Stimulated activated CD8-positive, alpha-beta memory T cell treated with anti-CD3 and anti-CD28 coated beads, Interleukin-7, amount 100 ng/mL, for 4 hours (primary cell): ENCODE results near the gene APOL6.
A peak's percentile ranks its signal among the peaks of the same experiment; 100 is the strongest.
"Not testable (repeated sequence)": the region's sequence is repeated elsewhere in the genome, so short reads cannot be mapped to it uniquely, and the experiment has no call there.

Experiments
- DNase-seq, 2 donors: peaks; one replicate each; pipeline ENCODE4 v3.0.0-alpha.2; 2020; ENCODE audit warnings: low read depth in 2 of 2

Gene APOL6

DNA sequence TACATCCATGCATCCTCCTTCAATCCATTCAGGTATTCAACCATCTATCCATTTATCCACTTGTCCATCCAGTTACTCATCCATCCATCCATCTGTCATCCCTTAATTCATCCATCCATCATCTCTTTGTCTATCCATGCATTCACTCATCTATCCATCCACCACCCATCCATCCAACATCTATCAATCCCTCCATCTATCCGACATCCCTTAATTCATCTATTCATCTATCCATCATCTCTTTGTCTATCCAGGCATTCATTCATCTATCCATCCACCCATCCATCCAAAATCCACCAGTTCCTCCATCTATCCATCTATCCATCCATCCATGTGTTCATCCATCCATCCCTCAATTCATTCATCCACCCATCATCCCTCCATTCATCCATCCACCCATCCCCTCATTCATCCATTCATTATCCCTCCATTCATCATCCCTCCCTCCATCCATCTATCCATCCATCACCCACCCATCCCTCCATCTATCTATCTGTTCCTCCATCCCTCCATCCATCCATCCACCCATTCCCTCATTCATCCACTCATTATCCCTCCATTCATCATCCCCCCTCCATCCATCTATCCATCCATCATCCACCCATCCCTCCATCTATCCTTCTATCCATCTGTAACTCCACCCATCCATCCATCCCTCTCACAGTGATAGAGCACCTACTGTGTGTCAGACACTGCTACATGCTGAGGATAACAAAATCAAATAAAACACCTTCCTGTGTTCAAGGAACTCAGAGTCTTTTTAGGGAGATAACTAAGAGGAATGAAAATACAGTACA lies 29.6 kb upstream of the APOL6 start:
- DNase-seq, result no peak

DNA sequence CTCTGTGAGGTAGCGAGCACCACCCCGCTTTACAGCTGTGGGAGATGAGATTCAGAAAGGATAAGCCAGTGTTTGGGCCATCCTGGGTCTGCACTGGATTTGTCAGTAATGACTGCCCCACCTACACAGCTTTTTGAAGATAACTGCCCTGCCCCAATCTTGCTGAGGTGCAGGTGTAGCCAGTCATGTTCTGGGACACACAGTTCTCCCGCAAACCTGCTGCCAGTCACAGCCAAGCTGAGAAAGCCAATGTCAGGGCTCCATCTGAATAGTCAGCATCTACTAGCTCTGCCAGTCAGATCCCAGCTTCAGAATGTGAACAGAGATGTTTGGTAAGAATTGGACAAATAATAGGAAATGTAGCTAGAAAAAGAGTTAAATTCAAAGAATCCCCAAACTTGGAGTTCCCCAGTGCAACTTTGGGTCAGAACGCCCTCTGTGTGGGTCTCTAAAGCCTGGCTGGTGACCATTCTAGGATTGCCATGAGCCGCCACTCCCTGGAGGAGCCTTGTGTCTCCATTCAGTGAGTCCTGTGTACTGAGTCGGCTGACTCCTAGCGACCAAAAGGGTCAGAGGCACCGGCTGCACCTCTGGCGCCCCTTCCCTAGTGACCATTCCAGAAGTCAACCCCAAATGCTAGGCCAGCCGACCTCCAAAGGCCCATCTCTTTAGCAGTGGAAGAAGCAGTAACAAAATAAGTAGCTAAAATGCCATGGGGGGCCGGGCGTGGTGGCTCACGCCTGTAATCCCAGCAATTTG lies 28.7 kb upstream of the APOL6 start:
- DNase-seq, result no peak

DNA sequence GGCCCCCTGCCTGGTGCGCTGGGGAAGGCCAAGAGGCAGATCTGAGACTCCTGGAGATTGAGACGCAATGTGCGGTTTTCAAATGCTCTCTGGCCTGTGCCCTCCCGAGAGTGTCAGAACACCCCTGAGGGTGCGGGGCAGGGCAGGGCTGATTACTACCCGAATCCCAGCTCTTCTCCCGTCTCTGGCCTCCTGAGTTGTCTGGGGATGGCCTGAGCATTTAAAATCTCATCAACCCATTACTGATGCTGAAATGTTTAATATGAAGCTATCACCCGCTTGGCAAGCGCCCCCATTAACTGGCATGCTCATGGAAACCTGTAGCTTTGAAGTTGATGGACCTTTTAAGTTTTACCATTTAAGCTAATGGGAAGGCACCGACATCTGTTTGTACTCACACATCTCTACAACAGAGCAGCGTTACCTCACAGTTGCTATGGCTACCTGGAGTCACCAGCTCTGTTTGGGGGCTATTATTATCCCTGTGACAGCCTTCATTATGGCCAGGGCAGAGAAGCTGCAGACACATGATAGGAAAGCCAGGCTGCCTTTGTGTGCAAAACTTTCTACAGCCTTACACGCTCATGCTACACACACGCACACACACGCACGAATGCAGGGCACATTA lies 27.5 kb upstream of the APOL6 start:
- DNase-seq, result no peak

DNA sequence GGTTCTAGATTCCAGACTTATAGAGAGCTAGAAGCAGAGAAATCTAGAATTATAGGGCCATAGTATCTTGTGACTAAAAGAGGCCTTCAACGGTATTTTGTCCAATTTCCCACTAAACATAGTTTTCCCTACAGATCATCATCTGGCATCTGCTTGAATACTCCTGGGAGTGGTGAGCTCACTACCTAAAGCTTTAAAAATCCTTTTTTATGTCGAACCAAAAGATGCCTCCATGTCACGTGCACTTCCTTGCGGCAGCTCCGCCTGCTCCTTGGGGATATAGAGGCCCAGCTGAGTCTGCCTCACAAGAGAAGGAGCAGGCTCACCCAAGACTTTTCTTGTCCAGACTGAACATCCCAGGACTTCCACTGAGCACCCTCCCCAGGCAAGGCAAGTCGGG lies 26.8 kb upstream of the APOL6 start:
- no peak for DNase-seq

DNA sequence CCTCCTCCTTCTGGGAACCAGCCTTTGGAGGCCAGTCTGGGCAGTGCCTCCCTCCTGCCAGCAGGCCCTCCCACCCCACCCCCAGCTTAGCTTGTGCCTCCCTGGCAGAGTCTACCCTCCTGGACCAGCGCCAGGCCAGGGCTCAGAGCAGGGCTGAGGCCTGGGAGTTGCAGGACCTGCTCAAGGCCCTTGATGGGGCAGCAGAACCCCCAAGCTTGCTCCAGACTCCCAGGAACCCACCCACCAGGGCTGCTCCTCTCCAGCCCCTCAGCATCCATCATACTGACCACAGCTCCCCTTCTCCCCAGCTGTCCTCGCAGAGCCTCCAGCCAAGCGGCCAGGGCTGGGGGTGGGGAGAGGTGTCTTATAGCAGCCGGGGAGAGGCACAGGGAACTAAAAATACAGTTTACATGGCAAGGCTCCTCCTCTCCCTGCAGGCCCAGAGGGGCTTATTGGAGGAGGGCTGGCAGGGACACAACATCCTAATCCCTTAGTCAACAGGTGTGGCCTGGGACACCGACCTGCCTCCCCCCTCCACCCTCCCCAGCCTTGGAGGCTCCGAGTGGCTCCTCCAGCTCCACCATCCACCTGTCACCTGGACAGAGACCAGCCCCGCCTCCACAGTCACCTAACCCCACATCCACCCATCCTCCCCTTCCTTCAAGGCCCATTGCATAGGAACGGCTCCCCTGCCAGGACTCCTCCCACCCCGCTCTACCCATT lies 25.9 kb upstream of the APOL6 start:
- no peak for DNase-seq

DNA sequence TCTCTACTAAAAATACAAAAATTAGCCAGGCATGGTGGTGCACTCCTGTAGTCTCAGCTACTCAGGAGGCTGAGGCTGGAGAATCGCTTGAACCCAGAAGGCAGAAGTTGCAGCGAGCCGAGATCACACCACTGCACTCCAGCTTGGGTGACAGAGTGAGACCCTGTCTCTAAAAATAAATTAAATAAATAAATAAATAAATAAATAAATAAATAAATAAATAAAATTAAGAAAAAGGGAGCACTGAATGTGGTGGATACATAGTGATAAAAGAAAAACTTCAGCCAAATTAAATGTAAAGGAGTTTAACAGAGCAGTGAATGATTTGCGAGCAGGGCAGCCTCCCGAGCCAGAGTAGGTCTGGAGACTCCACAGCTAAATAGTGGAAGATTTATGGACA lies 24.4 kb upstream of the APOL6 start:
- not testable (repeated sequence) for DNase-seq

DNA sequence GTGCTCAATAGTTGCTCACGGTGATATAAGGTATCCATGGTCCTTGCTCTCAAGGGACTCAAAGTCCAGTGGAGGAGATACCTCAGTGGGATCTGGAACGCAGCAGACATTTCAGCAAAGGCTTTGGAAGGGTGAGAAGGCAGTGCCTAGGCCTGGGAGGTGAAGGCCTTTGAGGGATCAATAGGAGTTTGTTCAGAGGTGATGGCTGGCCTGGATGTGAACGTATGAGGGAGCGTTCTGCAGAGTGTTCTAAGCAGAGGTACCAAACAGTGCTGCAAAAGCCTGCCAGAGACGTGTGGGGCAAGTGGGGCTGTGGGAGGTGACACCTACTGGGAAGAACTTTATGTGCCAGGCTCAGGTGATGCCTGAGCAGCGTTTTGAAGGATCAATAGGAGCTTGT lies 23.7 kb upstream of the APOL6 start:
- DNase-seq, result no peak

DNA sequence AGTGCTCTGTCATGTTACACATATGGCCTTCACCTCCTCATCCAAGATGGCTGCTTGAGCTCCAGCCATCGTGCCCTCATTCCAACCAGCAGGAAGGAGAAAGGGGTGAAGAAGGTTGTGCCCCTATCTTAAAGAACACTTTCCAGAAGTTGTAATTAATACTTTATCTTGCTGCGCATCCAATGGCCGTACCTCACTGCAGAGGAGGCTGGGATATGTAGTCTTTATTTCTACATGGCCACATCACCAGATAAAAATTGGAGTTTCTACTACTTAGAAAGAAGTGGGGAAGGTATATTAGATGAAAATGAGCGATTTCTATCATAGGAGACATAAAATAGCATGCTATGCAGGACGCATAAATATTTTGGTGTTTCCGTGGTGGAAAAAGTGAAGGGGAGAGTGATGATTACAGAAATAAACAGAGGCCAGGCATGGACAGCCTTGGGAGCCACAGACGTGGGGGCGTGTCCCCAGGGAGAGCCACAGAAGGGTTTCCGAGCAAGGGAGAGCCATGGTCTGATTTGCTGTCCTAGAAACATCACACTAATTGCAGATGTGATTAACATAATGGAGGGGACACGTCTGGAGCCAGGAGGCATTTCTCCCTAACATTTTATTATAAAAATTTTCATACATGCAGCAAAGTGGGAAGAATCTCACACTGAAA lies 22.3 kb upstream of the APOL6 start:
- no peak for DNase-seq

DNA sequence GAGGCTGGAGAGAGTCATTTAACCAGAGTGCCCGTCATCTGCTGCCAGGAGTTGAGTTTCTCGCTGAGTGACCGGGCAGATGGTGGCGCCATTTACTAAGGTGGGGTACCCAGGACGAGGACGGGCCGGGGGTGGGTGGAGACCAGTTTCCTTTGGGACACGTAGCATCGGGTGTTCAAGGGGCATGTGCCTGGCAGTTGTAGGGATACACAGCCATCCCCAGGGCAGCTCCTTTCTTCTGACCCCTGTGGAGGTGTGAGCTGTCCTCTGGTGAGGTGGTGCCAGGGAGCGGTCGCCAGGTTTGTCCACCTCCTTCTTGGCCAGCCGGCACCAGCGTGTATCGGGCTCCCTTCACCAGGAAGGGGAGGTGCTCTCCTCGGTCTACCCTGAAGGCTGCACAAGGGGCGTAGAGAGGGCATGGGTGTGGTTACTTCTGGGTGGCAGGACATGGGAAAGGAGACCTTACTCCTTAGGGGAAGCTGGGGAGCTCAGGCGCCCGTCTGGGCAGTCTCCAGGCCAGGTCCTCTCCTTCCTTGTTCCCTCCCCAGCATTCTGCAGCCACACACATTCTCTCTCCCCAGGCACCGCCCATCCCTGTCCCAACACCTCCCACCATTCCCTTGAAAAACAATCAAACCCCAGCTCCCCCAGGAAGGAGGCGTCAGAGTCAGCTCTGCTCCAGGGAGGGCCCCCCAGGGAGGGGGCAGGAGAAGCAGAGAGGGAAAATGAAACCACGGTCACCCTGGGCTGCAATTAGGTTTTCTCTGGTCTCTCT lies 20.8 kb upstream of the APOL6 start:
- peak; percentile 16 to 48 for DNase-seq

DNA sequence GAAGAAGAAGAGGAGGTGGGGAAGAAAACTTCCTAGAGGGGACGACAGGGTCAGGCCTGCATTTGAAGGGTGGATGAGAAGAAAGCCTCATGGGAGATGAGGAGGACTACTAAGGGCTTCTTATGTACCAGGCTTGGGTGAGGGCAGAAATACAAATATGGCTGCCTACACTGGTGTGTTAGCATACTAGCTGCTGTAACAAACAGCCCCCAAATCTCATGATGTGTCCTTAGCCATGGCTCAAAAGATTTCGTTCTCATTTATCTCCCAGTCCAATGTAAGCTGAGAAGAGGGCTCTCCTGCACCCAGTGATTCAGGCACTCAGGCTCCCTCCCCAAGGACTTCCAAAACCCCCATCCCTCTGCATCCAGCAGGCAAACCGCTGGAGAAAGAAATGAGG lies 19.5 kb upstream of the APOL6 start:
- no peak for DNase-seq

DNA sequence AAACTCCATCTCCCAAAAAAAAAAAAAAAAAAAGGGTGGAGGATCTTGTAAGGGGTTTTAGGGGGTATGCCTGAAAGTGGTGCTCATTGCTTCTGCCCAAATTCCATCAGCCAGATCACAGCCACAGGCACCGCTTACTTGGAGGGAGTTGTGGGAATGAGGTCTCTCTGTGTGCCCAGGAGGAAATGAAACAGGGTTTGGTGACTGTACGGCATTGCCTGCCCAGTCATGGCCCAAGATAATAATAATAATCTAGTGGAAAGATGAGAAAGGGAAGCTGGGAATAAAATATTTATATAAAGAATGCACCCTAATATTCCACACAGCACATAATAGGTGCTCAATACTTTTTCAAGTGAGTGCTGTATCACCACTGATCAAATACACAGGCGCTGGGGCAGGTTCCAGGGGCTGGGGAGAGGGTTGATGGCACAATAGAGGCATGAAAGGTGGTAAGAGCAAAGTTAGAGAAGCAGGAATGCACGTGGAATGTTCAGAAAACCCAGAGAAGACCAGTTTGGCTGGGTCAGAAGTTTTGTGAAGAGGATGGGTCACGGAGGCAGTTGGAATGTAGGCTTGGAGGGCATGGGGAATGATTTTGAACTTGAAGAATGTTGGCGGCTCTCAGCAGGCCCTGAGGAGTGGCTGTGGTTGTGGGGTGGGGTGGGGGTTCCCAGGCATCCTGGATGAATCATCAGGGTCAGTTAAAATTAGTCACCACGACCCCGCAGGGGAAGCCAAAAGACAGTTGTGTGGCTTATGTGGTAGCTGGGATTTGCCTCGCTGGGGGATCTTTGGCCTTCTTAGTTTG lies 18.6 kb upstream of the APOL6 start:
- peak; percentile 41 to 56 for DNase-seq

DNA sequence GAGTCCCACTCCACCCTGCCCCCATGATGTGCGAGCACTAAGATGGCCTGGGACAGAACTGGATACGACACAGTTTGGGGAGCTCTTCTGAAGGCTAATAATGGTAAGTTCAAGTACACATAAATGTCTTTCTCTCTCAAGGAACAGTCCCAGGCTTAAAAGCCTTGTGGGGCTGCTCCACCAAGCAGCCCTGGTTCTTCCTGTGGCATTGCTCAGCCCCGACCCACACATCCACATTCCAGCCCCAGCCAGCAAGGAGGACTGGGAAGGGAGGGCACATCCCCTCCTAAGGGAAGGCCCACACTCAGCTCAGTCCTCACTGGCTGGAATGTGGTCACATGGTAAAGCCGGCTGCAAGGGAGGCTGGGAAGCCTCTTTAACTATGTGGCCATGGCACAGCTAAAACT lies 17.9 kb upstream of the APOL6 start:
- no peak for DNase-seq

DNA sequence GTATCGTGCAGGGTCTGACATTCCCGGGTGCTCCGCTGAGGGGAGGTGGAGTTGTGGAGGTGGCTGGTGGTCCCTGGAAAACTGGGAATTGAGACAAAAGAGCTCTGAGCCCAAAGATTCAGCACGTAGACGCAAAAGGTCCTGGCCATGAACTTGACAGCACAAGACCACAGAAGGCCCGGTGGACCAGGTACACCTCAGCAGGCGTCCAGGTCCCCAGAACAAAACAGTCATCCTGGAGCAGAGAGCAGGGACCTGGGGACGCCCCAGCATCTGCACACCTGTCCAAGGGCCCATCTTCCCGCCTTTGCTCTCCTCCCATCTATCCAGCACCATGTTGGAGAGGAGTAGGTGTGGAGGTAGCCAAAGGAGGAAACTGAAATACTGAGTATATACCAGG lies 17.4 kb upstream of the APOL6 start:
- DNase-seq, result no peak

DNA sequence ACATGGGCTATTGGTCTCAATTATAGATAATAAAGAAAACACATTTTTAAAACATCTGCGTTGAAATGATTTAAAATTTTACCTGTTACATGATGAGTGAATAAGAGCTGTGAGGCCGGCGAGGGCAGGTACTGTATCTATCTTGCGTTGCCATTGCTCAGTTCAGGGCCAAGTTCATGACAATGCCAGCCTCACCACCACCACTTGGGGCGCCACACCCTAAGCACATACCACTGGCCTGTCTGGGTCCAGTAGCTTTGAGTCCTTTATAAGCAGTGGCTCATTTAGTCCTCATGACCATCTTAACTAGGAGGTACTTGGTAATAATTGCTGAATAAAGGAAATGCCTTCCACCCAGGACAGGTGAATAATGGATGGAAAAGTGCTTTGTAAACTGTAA lies 16.6 kb upstream of the APOL6 start:
- DNase-seq, result no peak

DNA sequence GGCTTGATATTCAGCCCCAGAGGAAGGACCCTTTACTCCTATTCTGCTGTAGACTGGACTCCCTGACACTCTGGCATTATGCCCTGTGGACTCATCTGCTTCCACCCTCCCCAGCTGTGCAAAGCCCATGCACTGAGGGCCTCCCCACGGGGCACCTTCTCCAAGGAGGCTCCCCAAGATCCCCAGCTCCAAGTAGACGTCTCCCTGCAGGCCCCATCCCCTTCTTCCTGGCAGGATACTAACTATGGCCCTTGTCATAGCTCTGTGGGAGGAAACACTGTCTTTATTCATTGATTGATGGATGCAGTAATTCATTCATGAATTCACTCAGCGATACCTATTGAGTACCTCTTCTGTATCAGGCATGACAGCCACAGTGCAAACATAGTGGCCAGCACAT lies 15.3 kb upstream of the APOL6 start:
- no peak for DNase-seq

DNA sequence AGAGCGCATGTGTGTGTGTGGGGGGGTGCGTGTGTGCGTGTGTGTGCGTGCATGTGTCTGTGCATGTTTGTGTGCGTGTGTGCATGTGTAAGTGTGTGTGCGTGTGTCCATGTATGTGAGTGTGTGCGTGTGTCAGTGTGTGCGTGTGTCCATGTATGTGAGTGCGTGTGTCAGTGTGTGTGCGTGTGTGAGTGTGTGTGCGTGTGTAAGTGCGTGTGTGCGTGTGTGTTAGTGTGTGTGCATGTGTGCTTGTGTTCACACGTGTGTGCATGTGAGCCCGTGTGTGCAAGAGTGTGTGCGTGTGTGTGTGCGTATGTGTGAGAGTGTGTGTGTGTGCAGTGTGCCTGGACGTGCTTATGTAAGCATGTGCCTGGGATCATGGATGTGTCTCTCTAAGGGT lies 14.7 kb upstream of the APOL6 start:
- DNase-seq, result no peak

DNA sequence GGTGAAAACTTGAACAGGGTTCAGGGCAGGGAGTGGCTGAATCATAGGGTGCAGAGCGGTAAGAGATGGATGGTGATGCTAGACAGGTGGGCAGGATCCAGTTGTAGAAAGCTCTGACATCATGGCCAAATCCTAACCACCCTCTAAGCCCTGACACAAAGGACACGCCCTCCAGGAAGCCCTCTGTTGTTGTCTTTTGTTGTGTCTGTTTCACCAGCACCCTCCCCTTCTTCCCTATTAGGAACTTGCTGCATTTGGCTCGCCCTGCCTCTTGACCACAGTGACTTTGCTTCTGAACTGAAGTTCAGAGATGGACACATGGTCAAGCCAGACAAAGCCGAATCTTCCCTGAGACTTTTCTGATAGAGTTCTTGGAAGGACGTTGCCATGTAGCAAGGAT lies 14.2 kb upstream of the APOL6 start:
- DNase-seq, result no peak

DNA sequence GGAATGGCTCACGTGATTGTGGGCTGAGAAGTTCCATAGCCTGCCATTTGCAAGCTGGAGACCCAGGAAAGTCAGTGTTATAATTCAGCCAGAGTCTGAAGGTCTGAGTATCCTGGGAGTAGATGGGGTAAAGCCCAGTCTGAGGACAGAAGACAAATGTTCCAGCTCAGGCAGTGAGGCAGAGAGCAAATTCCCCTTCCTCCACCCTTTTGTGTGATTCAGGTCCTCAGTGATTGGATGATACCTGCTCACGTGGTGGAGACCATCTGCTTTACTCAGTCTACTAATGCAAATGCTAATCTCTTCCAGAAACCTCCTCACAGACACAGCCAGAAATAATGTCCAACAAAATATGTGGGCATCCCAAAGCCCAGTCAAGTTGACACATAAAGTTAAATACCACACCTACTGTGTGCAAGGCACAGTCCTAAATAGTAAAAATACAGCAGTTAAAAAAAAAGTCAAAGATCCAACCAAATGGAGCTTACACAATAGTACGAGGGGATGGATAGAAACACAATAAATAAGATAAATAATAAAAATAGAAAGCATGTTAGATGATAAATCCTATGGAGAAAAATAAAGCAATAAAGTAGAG lies 13.2 kb upstream of the APOL6 start:
- DNase-seq, result no peak

DNA sequence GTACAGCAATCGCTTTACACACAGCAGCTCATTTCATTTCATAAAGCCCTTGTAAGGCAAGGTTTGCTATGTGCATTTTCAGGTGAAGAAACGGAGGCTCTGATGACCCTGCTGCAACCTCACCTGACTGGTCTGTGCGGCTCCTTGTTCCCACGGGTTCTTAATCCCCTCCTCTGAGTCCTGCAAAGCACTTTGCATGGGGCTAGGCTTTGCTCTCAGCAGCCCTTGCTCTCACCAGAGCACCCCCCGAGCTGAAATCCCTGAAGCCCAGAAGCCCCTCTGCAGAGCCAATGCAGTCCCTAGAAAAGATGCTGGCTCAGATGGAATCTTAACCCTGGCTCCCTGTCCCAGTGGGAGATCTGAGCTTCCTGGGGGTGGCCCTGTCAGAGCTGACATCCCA lies 11.0 kb upstream of the APOL6 start:
- DNase-seq, result no peak

DNA sequence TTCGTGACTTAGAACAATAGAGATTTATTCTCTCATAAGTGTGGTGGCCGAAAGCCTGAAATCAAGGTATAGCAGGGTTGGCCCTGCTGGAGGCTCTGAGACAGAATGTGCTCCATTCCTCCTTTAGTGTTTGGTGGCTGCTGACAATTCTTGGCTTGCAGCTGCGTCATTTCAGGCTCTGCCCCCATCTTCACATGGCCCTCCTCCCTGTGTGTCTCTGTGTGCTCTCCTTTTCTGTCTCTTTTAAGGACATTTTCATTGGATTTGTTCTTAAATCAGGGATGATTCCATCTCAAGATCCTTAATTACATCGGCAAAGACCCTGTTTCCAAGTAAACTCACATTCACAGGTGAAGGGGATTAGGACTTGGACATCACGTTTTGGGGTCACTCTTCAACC lies 10.2 kb upstream of the APOL6 start:
- DNase-seq, result no peak
